K562 (cell line): ENCODE data around the gene RTL1. TPM values are rescaled to one million over a fixed set of nuclear protein-coding genes. Genes with fewer than 3 reads are reported as not detected.

Experiments used
- ATAC-seq: fragments of 200-7000 bp; cut with Tn5 transposase; 3 replicates; pipeline ENCODE4 v1.9.1; 2020; ENCODE audit warnings: moderate library complexity
- BruUV-seq: library from RNA; stranded (reverse); fragments of 400-500 nt; replicated peaks from 2 replicates; lab custom pipeline; 2021; lab: Mats Ljungman, UMichigan
- CTCF ChIA-PET: fragments of 300-600 bp; formaldehyde crosslinking; extraction: SDS; loops from one replicate; lab custom pipeline; 2021; ENCODE audit warnings: low intra/inter-chr PET ratio; lab: Yijun Ruan, JAX
- POLR2A ChIA-PET: fragments of 300-600, 350-650 bp; sonication (Branson Sonifier 250); formaldehyde crosslinking; extraction: SDS; loops from one replicate; lab custom pipeline; 2021; ENCODE audit warnings: antibody characterized with exemption, inconsistent platforms; lab: Yijun Ruan, JAX
- DNase-seq, 4 experiments: peaks; one replicate each; pipeline versions ENCODE4 v3.0.0 to v3.0.0-alpha.2; 2011 to 2018; ENCODE audit warnings: low spot score in 3 of 4, mixed read lengths in 3 of 4; ENCODE audit errors: extremely low read depth in 1 of 4
- FAIRE-seq: peaks from 2 replicates; lab custom pipeline; 2011; peaks lifted over from hg19 to GRCh38; lab: Jason Lieb, UNC
- H2AFZ ChIP-seq: 2 replicates; pipeline ENCODE4 v1.6.0; 2011; ENCODE audit warnings: low read depth, low read length, control low read depth, inconsistent platforms
- H3K27ac ChIP-seq: fragments of 200-600 bp; 3 replicates; pipeline ENCODE4 v1.8.0; 2011; ENCODE audit warnings: low read depth, mild to moderate bottlenecking, control low read depth, inconsistent platforms, low read length, moderate library complexity, mixed read lengths; ENCODE audit errors: extremely low read depth
- H3K27me3 ChIP-seq, 2 experiments: fragments of 300-600 bp in 1 of 2; 2 replicates in 1 of 2; 3 replicates in 1 of 2; pipeline versions ENCODE4 v1.6.0 to v1.8.0; 2011; ENCODE audit warnings: inconsistent platforms in 2 of 2, low read length in 2 of 2, mild to moderate bottlenecking in 1 of 2, mixed read lengths in 1 of 2, moderate library complexity in 1 of 2; ENCODE audit not compliant: control insufficient read depth in 2 of 2, insufficient read depth in 2 of 2
- H3K36me3 ChIP-seq: fragments of 300-600 bp; 3 replicates; pipeline ENCODE4 v1.8.0; 2011; ENCODE audit warnings: mild to moderate bottlenecking, low read length, inconsistent platforms; ENCODE audit not compliant: control insufficient read depth, insufficient read depth
- H3K4me1 ChIP-seq, 2 experiments: fragments of 200-600 bp in 1 of 2; replicated peaks in 1 of 2; 2 replicates in 1 of 2; 3 replicates in 1 of 2; pipeline versions ENCODE4 v1.5.1 to v1.8.0; 2011; ENCODE audit warnings: inconsistent platforms in 2 of 2, low read length in 2 of 2, mild to moderate bottlenecking in 1 of 2, mixed read lengths in 1 of 2, moderate library complexity in 1 of 2; ENCODE audit not compliant: control insufficient read depth in 2 of 2, insufficient read depth in 2 of 2
- H3K4me2 ChIP-seq: 2 replicates; pipeline ENCODE4 v1.6.1; 2011; ENCODE audit warnings: low read length, control low read depth, inconsistent platforms, mixed read lengths; ENCODE audit not compliant: insufficient read depth
- H3K4me3 ChIP-seq: fragments of 200-600 bp; sonication (generic), shearing (Covaris generic); 2 replicates; pipeline ENCODE4 v1.5.1; 2016; ENCODE audit warnings: control low read depth, inconsistent platforms
- H3K79me2 ChIP-seq: fragments of 200-600 bp; 3 replicates; pipeline ENCODE4 v1.8.0; 2011; ENCODE audit warnings: low read length, inconsistent platforms; ENCODE audit not compliant: control insufficient read depth, insufficient read depth
- H3K9ac ChIP-seq, 2 experiments: 2 replicates each; pipeline versions ENCODE4 v1.6.0 to v1.6.1; 2011; ENCODE audit warnings: low read depth in 2 of 2, low read length in 2 of 2, control low read depth in 1 of 2, inconsistent platforms in 1 of 2, mild to moderate bottlenecking in 1 of 2, mixed read lengths in 1 of 2; ENCODE audit not compliant: insufficient read depth in 1 of 2
- H3K9me1 ChIP-seq: one replicate; pipeline ENCODE4 v1.6.0; 2011; ENCODE audit warnings: inconsistent platforms, mild to moderate bottlenecking, low read length, moderate library complexity; ENCODE audit not compliant: control insufficient read depth, insufficient read depth
- H3K9me3 ChIP-seq: replicated peaks from 2 replicates; pipeline ENCODE4 v1.5.1; 2011; ENCODE audit warnings: low read depth, low read length, inconsistent platforms; ENCODE audit not compliant: control insufficient read depth, insufficient read depth
- H4K20me1 ChIP-seq: replicated peaks from 2 replicates; pipeline ENCODE4 v1.6.1; 2011; ENCODE audit warnings: low read length, inconsistent platforms, mixed read lengths; ENCODE audit not compliant: control insufficient read depth, insufficient read depth
- ARNT ChIP-seq, 2 experiments: fragments of 450-650 bp; IDR thresholded peaks; 2 replicates each; pipeline ENCODE4 v1.6.1; 2016; ENCODE audit warnings: mild to moderate bottlenecking in 1 of 2
- BRF2 ChIP-seq: IDR thresholded peaks from 3 replicates; pipeline ENCODE4 v1.6.1; 2011; ENCODE audit warnings: borderline replicate concordance, mild to moderate bottlenecking; ENCODE audit not compliant: insufficient read length, insufficient read depth
- CREM ChIP-seq: IDR thresholded peaks from 2 replicates; pipeline ENCODE4 v1.6.1; 2014; ENCODE audit warnings: antibody characterized with exemption, low read depth
- TFE3 ChIP-seq: fragments of 450-650 bp; formaldehyde crosslinking; IDR thresholded peaks from 2 replicates; pipeline ENCODE4 v1.4.0; 2020; ENCODE audit warnings: mild to moderate bottlenecking, mixed read lengths
- TOE1 ChIP-seq, 2 experiments: fragments of 450-650 bp in 1 of 2; sonication (generic) in 1 of 2; formaldehyde crosslinking in 1 of 2; IDR thresholded peaks; 2 replicates each; pipeline versions ENCODE4 v1.7.1 to v1.8.0; 2016 to 2022; ENCODE audit warnings: borderline replicate concordance in 2 of 2, mild to moderate bottlenecking in 2 of 2, antibody characterized with exemption in 1 of 2, inconsistent platforms in 1 of 2, low read depth in 1 of 2, missing genetic modification reagents in 1 of 2, moderate library complexity in 1 of 2
- ZKSCAN1 ChIP-seq: fragments of 150-350 bp; IDR thresholded peaks from 2 replicates; pipeline ENCODE4 v1.6.1; 2016; ENCODE audit warnings: low read depth, low read length
- WGBS: fragments of 100-300 bp; shearing (Covaris generic); methylation state at CpG from one replicate; pipeline ENCODE4 v1.1.6; 2016; ENCODE audit warnings: low coverage, mixed read lengths; ENCODE audit not compliant: insufficient coverage; ENCODE audit errors: missing lambda C conversion rate; 5-methylcytosine and 5-hydroxymethylcytosine counted together
- in situ Hi-C: fragments of 300-500 bp; cut with MboI; formaldehyde crosslinking; loops from 4 replicates; pipeline ENCODE4 v1.15.0; 2018; ENCODE audit warnings: inconsistent platforms, mixed read lengths
- intact Hi-C: fragments of 100-400 bp; cut with micrococcal nuclease; formaldehyde crosslinking; loops from 2 replicates; pipeline ENCODE4 v1.14.2; 2022
- polyA plus RNA-seq, 8 experiments: library from polyadenylated mRNA; depleted of rRNA in 4 of 8; stranded (reverse) in 5 of 8; unstranded in 3 of 8; fragments of >200 nt; fragmentation: Nextera tagmentation in 2 of 8; fragmentation: Illumina TruSeq in 1 of 8; extraction: Ambion mirVana in 2 of 8; extraction: Trizol in 1 of 8; gene quantifications; 2 replicates each; pipeline versions ENCODE4 v1.2.1 to v1.2.3, GENCODE V29; 2011 to 2014; ENCODE audit warnings: inconsistent platforms in 1 of 8, missing spikeins in 1 of 8
- total RNA-seq, 7 experiments: library from RNA; depleted of rRNA in 6 of 7; stranded (reverse); fragments of >200 nt in 6 of 7; fragmentation: Illumina TruSeq in 2 of 7; extraction: Trizol in 2 of 7; gene quantifications; 2 replicates each; pipeline versions ENCODE4 v1.2.1 to v1.2.3, GENCODE V29; 2011 to 2021; ENCODE audit warnings: low replicate concordance in 1 of 7

RTL1 gene
- total and polyA plus RNA-seq, 9 of the 15 experiments (the other 6 are each of a cell fraction or from before 2014, with no cell fraction given): not detected

GRCh38 chr14:100895411-100895810 is 8.1 kb downstream of the RTL1 start (continued):
- TF ChIP-seq BRF2 (no peak), TOE1 (IDR thresholded peaks at IDR 0.05; ENCODE audit: borderline replicate concordance) (no peak), TOE1 (CRISPR knock-in tag; IDR thresholded peaks at IDR 0.05; ENCODE audit: borderline replicate concordance, low read depth) (no peak), TFE3 (CRISPR knock-in tag) (no peak), ARNT (IDR thresholded peaks at IDR 0.05) (no peak)

GRCh38 chr14:100894416-100894815 is 9.1 kb downstream of the RTL1 start:
- Histone ChIP-seq H4K20me1 (no peaks in the 10 kb centered on the region), H2AFZ (no peak overlapping the region), H3K79me2 (no peaks in the 10 kb centered on the region), H3K27me3 (0 out of 5 replicates have a peak, but pooled peaks cover 0 to 3% of the 10 kb centered on the region in 2 experiments), H3K9ac (no peak overlapping the region), H3K9me3 (no peaks in the 10 kb centered on the region), H3K4me3 (no peak overlapping the region), H3K9me1 (no peaks in the 10 kb centered on the region), H3K36me3 (no peaks in the 10 kb centered on the region), H3K27ac (no peak overlapping the region), H3K4me2 (no peak overlapping the region), H3K4me1 (peaks cover 0 to 9% of the 10 kb centered on the region in 2 experiments; a peak in 3 of 5 replicates)
- ATAC-seq: no peak
- DNase-seq: no peak
- ChIA-PET POLR2A (no interaction called here), CTCF (no interaction called here)
- BruUV-seq: no TSS peak
- intact Hi-C loops (no loop called here), in situ Hi-C loops (no loop called here)
- TF ChIP-seq CREM (no peak), ZKSCAN1 (peak; percentile 83)
- no peak for FAIRE-seq
- whole genome bisulfite sequencing: no CpG with 5 or more reads among the region's 6 CpGs
